Astrocyte (in vitro differentiated cells and primary cell): ENCODE data around the gene PCLO. TPM values are rescaled to one million over a fixed set of nuclear protein-coding genes. Genes with fewer than 3 reads are reported as not detected.

Experiments
- DNase-seq: peaks from one replicate; pipeline ENCODE4 v3.0.0-alpha.2; 2010; ENCODE audit warnings: low read depth
- FAIRE-seq: peaks from 2 replicates; lab custom pipeline; 2011; peaks lifted over from hg19 to GRCh38; lab: Jason Lieb, UNC
- H2AFZ ChIP-seq: 2 replicates; pipeline ENCODE4 v1.6.0; 2012; ENCODE audit warnings: low read depth, low read length, inconsistent platforms
- H3K27ac ChIP-seq: 2 replicates; pipeline ENCODE4 v1.5.1; 2011; ENCODE audit warnings: low read depth, low read length, inconsistent platforms
- H3K27me3 ChIP-seq: 2 replicates; pipeline ENCODE4 v1.6.0; 2011; ENCODE audit warnings: low read length, inconsistent platforms; ENCODE audit not compliant: insufficient read depth
- H3K36me3 ChIP-seq: 2 replicates; pipeline ENCODE4 v1.5.1; 2011; ENCODE audit warnings: low read length, inconsistent platforms; ENCODE audit not compliant: insufficient read depth
- H3K4me1 ChIP-seq: 2 replicates; pipeline ENCODE4 v1.5.1; 2011; ENCODE audit warnings: low read length, inconsistent platforms; ENCODE audit not compliant: insufficient read depth
- H3K4me2 ChIP-seq: 2 replicates; pipeline ENCODE4 v1.6.0; 2012; ENCODE audit warnings: low read length, inconsistent platforms
- H3K4me3 ChIP-seq: 2 replicates; pipeline ENCODE4 v1.5.1; 2011; ENCODE audit warnings: low read depth, mild to moderate bottlenecking, low read length, inconsistent platforms; ENCODE audit not compliant: insufficient read depth
- H3K79me2 ChIP-seq: 2 replicates; pipeline ENCODE4 v1.6.0; 2012; ENCODE audit warnings: mild to moderate bottlenecking, low read length, inconsistent platforms; ENCODE audit not compliant: insufficient read depth
- H3K9ac ChIP-seq: 2 replicates; pipeline ENCODE4 v1.6.0; 2012; ENCODE audit warnings: mild to moderate bottlenecking, low read length, inconsistent platforms
- H3K9me3 ChIP-seq: 2 replicates; pipeline ENCODE4 v1.5.1; 2012; ENCODE audit warnings: low read depth, mild to moderate bottlenecking, low read length, inconsistent platforms; ENCODE audit not compliant: insufficient read depth
- H4K20me1 ChIP-seq: 2 replicates; pipeline ENCODE4 v1.6.0; 2012; ENCODE audit warnings: low read length, inconsistent platforms; ENCODE audit not compliant: insufficient read depth
- H3K27ac Mint-ChIP-seq: one replicate; pipeline ENCODE4 v1.8.0; 2021; ENCODE audit warnings: mild to moderate bottlenecking, mixed read lengths; ENCODE audit not compliant: unreplicated experiment
- H3K27me3 Mint-ChIP-seq: one replicate; pipeline ENCODE4 v1.8.0; 2021; ENCODE audit warnings: low read depth, mixed read lengths; ENCODE audit not compliant: unreplicated experiment
- H3K36me3 Mint-ChIP-seq: one replicate; pipeline ENCODE4 v1.8.0; 2021; ENCODE audit warnings: low read depth, mixed read lengths; ENCODE audit not compliant: unreplicated experiment
- H3K4me1 Mint-ChIP-seq: one replicate; pipeline ENCODE4 v1.8.0; 2021; ENCODE audit warnings: low read depth, mixed read lengths; ENCODE audit not compliant: unreplicated experiment
- H3K4me3 Mint-ChIP-seq: one replicate; pipeline ENCODE4 v1.8.0; 2021; ENCODE audit warnings: mild to moderate bottlenecking, moderate library complexity, mixed read lengths; ENCODE audit not compliant: unreplicated experiment
- H3K9me3 Mint-ChIP-seq: one replicate; pipeline ENCODE4 v1.8.0; 2021; ENCODE audit warnings: mild to moderate bottlenecking, mixed read lengths; ENCODE audit not compliant: unreplicated experiment
- CTCF ChIP-seq: IDR thresholded peaks from 2 replicates; pipeline ENCODE4 v1.5.1; 2011; ENCODE audit warnings: low read depth, mild to moderate bottlenecking, inconsistent platforms, low read length, moderate library complexity; ENCODE audit not compliant: insufficient read depth
- EZH2 ChIP-seq: IDR thresholded peaks from 2 replicates; pipeline ENCODE4 v1.6.1; 2012; ENCODE audit warnings: mild to moderate bottlenecking, low read length, inconsistent platforms; ENCODE audit not compliant: insufficient read depth
- total RNA-seq: library from RNA; stranded (reverse); gene quantifications from 2 replicates; pipeline ENCODE4 v1.2.1, GENCODE V29; 2021

The PCLO gene
- total RNA-seq, 1 donor from 2014 or later, result 3.0 TPM

DNA sequence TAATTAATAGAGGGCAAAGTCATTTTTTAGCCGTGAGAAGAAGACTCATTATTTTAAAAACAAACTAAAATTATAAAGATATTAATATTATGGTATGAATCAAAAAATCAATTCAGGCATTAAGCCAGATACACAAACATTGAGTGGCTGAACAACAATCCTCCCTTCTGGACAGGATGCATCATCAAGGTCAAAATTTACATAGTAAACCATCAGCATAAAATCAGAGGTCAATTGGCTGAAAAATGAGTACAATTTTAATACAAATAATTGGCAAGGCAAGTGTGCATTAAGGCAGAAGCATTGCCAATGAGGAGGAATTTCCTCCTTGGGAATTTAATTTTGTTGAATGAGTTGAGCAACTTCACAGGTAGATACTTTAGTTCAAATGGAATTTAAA is 108.2 kb downstream of the PCLO start:
- FAIRE-seq (no peak), DNase-seq (no peak)
- Histone ChIP-seq H3K9ac (no peak overlapping the region), H3K27ac (no peak overlapping the region), H3K36me3 (no peaks in the 10 kb centered on the region), H2AFZ (no peak overlapping the region), H3K9me3 (no peaks in the 10 kb centered on the region), H3K4me1 (no peaks in the 10 kb centered on the region), H3K4me3 (no peak overlapping the region), H3K27me3 (no peaks in the 10 kb centered on the region), H4K20me1 (no peaks in the 10 kb centered on the region), H3K4me2 (no peak overlapping the region), H3K79me2 (no peaks in the 10 kb centered on the region)
- Mint-ChIP-seq H3K27ac (no peak overlapping the region), H3K9me3 (no peaks in the 10 kb centered on the region), H3K27me3 (no peaks in the 10 kb centered on the region), H3K4me1 (peaks cover 3% of the 10 kb centered on the region), H3K36me3 (no peaks in the 10 kb centered on the region), H3K4me3 (no peak overlapping the region)
- TF ChIP-seq EZH2, result no peak
- no peak for TF ChIP-seq CTCF

- H3K27me3 Mint-ChIP-seq, result no peaks in the 10 kb centered on the region
- H3K27ac ChIP-seq, result no peak overlapping the region
- no peak overlapping the region for H3K9ac ChIP-seq
- H3K27ac Mint-ChIP-seq, result no peak overlapping the region
- H3K4me2 ChIP-seq, result no peak overlapping the region
- H4K20me1 ChIP-seq, result no peaks in the 10 kb centered on the region
- no peaks in the 10 kb centered on the region for H3K36me3 Mint-ChIP-seq
- H3K27me3 ChIP-seq, result no peaks in the 10 kb centered on the region
- H3K4me3 Mint-ChIP-seq, result no peak overlapping the region
- no peak for TF ChIP-seq EZH2
- no peak for TF ChIP-seq CTCF
- H3K79me2 ChIP-seq, result no peaks in the 10 kb centered on the region
- no peak for DNase-seq
- H3K4me1 ChIP-seq, result no peaks in the 10 kb centered on the region
- H3K4me1 Mint-ChIP-seq, result peaks cover 3% of the 10 kb centered on the region
- H3K36me3 ChIP-seq, result no peaks in the 10 kb centered on the region
- H3K9me3 Mint-ChIP-seq, result no peaks in the 10 kb centered on the region
- H3K9me3 ChIP-seq, result no peaks in the 10 kb centered on the region
- no peak for FAIRE-seq
- no peak overlapping the region for H2AFZ ChIP-seq
- no peak overlapping the region for H3K4me3 ChIP-seq
These were observed 108.7 kb downstream of the PCLO start for GRCh38 chr7:83053965-83054364.

DNA sequence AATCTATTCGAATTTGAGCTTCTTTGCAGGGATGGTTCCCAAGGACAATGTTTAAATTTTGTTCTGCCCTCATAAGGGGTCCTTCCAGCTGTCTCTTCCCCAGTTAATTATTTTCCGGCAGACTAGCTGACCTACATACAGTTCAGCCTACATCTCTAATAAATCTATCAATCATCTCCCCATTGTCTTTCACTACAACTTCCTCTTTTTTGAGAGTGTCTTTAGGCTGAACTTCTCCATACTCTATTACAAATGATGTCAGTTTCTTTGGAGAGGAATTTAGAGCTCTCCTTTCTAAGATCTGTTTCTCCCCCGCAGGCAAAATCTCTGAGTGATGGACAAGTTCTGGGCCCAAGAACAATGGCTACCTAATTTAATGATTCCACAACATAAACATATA is 122.2 kb downstream of the PCLO start:
- Histone ChIP-seq H3K36me3 (no peaks in the 10 kb centered on the region), H4K20me1 (no peaks in the 10 kb centered on the region), H3K4me1 (no peaks in the 10 kb centered on the region), H3K79me2 (no peaks in the 10 kb centered on the region), H3K9ac (no peak overlapping the region), H3K27me3 (no peaks in the 10 kb centered on the region), H3K27ac (no peak overlapping the region), H2AFZ (no peak overlapping the region), H3K4me2 (no peak overlapping the region), H3K4me3 (no peak overlapping the region), H3K9me3 (no peaks in the 10 kb centered on the region)
- TF ChIP-seq EZH2 (no peak), CTCF (no peak)
- DNase-seq (no peak), FAIRE-seq (no peak)
- H3K36me3 Mint-ChIP-seq, result no peaks in the 10 kb centered on the region
- H3K9me3 Mint-ChIP-seq, result no peaks in the 10 kb centered on the region
- H3K4me1 Mint-ChIP-seq, result peaks cover 9% of the 10 kb centered on the region
- H3K4me3 Mint-ChIP-seq, result no peak overlapping the region
- no peaks in the 10 kb centered on the region for H3K27me3 Mint-ChIP-seq
- no peak overlapping the region for H3K27ac Mint-ChIP-seq
